ENCODE data around the gene NFIX.

NFIX gene

DNA sequence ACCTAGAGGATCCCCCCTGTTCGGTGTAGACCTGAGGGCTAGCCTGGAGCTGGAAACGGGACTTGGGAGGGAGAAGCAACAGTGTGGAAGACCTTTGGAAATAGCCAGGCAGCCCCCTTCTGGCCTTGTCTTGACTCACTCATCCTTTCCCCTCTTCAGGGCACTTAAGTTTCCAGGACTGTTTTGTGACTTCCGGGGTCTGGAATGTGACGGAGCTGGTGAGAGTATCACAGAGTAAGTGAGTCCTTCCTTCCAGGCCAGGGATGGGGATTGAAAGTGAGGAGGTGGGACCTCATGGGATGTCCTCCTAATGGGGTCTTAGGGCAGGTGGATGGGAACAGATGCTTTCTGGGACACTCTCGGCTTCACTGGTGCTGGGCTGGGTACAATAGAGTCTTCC lies 78.0 kb downstream of the NFIX start:
- H3K27me3 ChIP-seq (ENCODE audit: insufficient read depth, low read length) = peaks cover 38% of the 10 kb centered on the region
- no peak overlapping the region for H3K4me3 ChIP-seq (ENCODE audit: low read length)
- WGBS = 84% methylated on average over 5 of the region's 5 CpGs
- H3K36me3 ChIP-seq (ENCODE audit: insufficient read depth, low read length) = no peaks in the 10 kb centered on the region
- peaks cover 18% of the 10 kb centered on the region for H3K4me1 ChIP-seq (ENCODE audit: insufficient read depth, low read length)
- H3K9me3 ChIP-seq (ENCODE audit: insufficient read depth, low read depth, low read length) = no peaks in the 10 kb centered on the region
- no peak overlapping the region for H3K27ac ChIP-seq (ENCODE audit: low read depth, low read length)
- no peak overlapping the region for H3K9ac ChIP-seq (ENCODE audit: low read depth, low read length)

DNA sequence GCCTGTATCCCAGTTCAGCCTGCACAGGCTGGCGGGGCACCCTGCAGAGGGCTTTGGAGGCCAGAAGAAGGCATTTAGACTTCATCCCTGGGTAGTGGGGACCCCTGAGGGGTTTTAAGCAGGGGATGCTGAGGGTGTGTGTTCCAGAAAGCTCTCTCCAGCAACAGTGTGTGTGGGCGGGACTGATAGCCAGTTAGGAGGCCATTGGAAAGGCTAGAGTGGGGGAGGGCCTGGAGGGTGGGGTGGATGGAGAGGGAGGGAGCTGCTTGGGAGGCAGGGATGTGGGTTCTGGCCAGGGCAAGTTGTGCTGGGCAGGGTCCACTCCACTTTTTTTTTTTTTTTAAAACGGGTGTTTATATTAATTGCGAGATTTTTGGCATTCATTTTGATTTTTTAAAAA lies 79.1 kb downstream of the NFIX start:
- Histone ChIP-seq H3K36me3 (ENCODE audit: insufficient read depth, low read length) (no peaks in the 10 kb centered on the region), H3K27ac (ENCODE audit: low read depth, low read length) (no peak overlapping the region), H3K9ac (ENCODE audit: low read depth, low read length) (no peak overlapping the region), H3K4me1 (ENCODE audit: insufficient read depth, low read length) (peaks cover 27% of the 10 kb centered on the region), H3K9me3 (ENCODE audit: insufficient read depth, low read depth, low read length) (no peaks in the 10 kb centered on the region), H3K27me3 (ENCODE audit: insufficient read depth, low read length) (peaks cover 36% of the 10 kb centered on the region), H3K4me3 (ENCODE audit: low read length) (no peak overlapping the region)
- 93% methylated on average over 4 of the region's 4 CpGs for WGBS

DNA sequence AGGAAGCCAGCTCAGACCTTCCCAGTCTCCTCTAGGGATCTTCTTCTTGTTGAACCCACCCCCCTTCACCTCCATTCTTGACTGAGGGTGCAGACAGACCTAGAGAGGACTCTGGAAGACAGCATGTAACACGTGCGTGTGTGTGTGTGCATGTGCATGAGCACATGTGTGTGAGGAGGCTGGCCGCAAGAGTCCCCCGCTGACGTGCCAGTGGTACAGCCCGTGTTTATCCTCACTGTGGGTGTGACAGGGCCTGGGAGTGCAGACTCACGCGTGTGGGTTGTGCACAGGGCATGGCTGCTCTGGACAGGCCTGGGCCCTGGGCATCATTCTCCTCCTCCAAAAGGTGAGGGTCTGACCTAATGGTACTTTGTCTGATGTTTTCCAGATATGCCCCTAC lies 81.0 kb downstream of the NFIX start:
- no peak overlapping the region for H3K27ac ChIP-seq (ENCODE audit: low read depth, low read length)
- H3K9ac ChIP-seq (ENCODE audit: low read depth, low read length) = no peak overlapping the region
- 89% methylated on average over 8 of the region's 8 CpGs for WGBS
- peaks cover 25% of the 10 kb centered on the region for H3K27me3 ChIP-seq (ENCODE audit: insufficient read depth, low read length)
- no peaks in the 10 kb centered on the region for H3K9me3 ChIP-seq (ENCODE audit: insufficient read depth, low read depth, low read length)
- no peak overlapping the region for H3K4me3 ChIP-seq (ENCODE audit: low read length)
- H3K36me3 ChIP-seq (ENCODE audit: insufficient read depth, low read length) = no peaks in the 10 kb centered on the region
- peaks cover 28% of the 10 kb centered on the region for H3K4me1 ChIP-seq (ENCODE audit: insufficient read depth, low read length)

GRCh38 chr19:13076787-13077186 lies 81.5 kb downstream of the NFIX start:
- Histone ChIP-seq H3K27me3 (ENCODE audit: insufficient read depth, low read length) (peaks cover 24% of the 10 kb centered on the region), H3K36me3 (ENCODE audit: insufficient read depth, low read length) (no peaks in the 10 kb centered on the region), H3K9ac (ENCODE audit: low read depth, low read length) (no peak overlapping the region), H3K4me3 (ENCODE audit: low read length) (no peak overlapping the region), H3K4me1 (ENCODE audit: insufficient read depth, low read length) (peaks cover 28% of the 10 kb centered on the region), H3K9me3 (ENCODE audit: insufficient read depth, low read depth, low read length) (no peaks in the 10 kb centered on the region), H3K27ac (ENCODE audit: low read depth, low read length) (no peak overlapping the region)
- 63% methylated on average over 6 of the region's 6 CpGs for WGBS

DNA sequence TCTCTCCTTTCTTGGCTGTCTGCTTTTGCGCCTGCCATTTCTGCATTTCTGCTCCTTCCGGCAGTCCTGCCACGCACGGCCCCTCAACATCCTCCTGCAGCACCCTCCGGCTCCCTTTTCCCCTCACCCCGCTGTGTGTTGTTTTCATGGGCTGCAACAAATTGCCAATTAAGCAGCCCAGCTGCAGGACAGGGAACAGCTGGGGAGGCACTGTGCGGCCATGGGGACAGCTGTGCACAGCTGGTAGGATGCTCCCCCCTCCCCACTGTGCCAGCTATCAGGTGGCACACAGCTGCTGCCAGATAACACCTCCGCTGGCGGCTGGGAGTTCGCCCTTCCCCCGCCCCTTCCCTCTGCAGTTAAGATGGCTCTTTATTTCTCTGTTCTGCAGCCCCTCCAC lies 82.0 kb downstream of the NFIX start:
- H3K27ac ChIP-seq (ENCODE audit: low read depth, low read length) = no peak overlapping the region
- H3K4me1 ChIP-seq (ENCODE audit: insufficient read depth, low read length) = peaks cover 28% of the 10 kb centered on the region
- peaks cover 27% of the 10 kb centered on the region for H3K27me3 ChIP-seq (ENCODE audit: insufficient read depth, low read length)
- no peak overlapping the region for H3K9ac ChIP-seq (ENCODE audit: low read depth, low read length)
- WGBS = 59% methylated on average over 11 of the region's 11 CpGs
- H3K36me3 ChIP-seq (ENCODE audit: insufficient read depth, low read length) = no peaks in the 10 kb centered on the region
- no peaks in the 10 kb centered on the region for H3K9me3 ChIP-seq (ENCODE audit: insufficient read depth, low read depth, low read length)
- H3K4me3 ChIP-seq (ENCODE audit: low read length) = no peak overlapping the region

DNA sequence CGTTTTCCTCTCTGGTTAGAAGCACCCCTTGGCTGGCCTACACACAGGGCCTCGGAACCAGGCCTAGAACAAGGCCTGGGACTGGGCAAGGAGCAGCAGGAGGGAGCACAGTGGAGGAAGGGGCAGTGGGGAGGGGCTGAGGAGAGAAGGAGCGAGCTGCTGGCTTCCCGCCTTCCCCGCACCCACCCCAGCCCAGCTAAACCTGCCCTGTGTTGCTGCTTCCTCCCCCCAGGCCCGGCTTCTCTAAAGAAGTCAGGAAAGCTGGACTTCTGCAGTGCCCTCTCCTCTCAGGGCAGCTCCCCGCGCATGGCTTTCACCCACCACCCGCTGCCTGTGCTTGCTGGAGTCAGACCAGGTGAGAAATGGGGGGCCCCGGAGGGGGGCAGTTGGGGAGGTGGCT lies 83.1 kb downstream of the NFIX start:
- no peak overlapping the region for H3K27ac ChIP-seq (ENCODE audit: low read depth, low read length)
- H3K27me3 ChIP-seq (ENCODE audit: insufficient read depth, low read length) = peaks cover 29% of the 10 kb centered on the region
- H3K36me3 ChIP-seq (ENCODE audit: insufficient read depth, low read length) = no peaks in the 10 kb centered on the region
- no peak overlapping the region for H3K9ac ChIP-seq (ENCODE audit: low read depth, low read length)
- 65% methylated on average over 10 of the region's 10 CpGs for WGBS
- H3K4me1 ChIP-seq (ENCODE audit: insufficient read depth, low read length) = peaks cover 34% of the 10 kb centered on the region
- no peak overlapping the region for H3K4me3 ChIP-seq (ENCODE audit: low read length)
- H3K9me3 ChIP-seq (ENCODE audit: insufficient read depth, low read depth, low read length) = no peaks in the 10 kb centered on the region

DNA sequence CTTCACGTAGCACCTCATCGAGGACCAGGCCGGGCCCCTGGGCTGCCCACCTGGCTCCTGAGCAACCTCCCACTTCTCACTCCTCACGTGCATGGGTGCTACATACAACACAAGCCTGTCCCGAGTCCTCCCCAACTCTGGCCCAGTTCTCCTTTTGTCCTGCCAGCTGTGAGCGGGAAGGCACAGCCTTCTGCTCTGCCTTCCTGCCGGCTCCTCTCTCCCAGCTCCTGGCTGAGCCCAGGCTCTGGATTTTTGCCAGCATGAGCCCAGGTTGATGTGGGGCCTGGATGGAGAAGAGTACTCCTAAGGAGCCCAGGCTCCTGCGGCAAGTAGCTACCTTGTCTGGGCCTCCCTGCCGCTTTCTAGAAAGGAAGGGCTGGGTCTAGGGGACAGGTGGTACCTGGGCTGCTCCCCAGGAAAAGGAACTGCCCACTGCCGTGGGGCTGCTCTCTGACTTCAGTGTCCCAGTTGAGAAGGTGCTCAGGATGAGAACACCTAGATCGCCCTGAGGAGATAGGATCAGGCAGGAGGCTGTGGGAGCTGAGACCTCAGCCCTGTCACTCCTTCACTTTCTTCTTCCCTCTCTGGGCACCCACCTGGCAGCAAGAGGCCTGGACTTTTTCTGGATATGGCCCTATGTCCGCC lies 83.7 kb downstream of the NFIX start:
- no peak overlapping the region for H3K9ac ChIP-seq (ENCODE audit: low read depth, low read length)
- H3K27ac ChIP-seq (ENCODE audit: low read depth, low read length) = no peak overlapping the region

GRCh38 chr19:13079542-13079986 lies 84.3 kb downstream of the NFIX start:
- Histone ChIP-seq H3K4me3 (ENCODE audit: low read length) (no peak overlapping the region), H3K27ac (ENCODE audit: low read depth, low read length) (no peak overlapping the region), H3K9me3 (ENCODE audit: insufficient read depth, low read depth, low read length) (no peaks in the 10 kb centered on the region), H3K9ac (ENCODE audit: low read depth, low read length) (no peak overlapping the region), H3K4me1 (ENCODE audit: insufficient read depth, low read length) (peaks cover 35% of the 10 kb centered on the region), H3K36me3 (ENCODE audit: insufficient read depth, low read length) (no peaks in the 10 kb centered on the region), H3K27me3 (ENCODE audit: insufficient read depth, low read length) (peaks cover 35% of the 10 kb centered on the region)
- 75% methylated on average over 16 of the region's 16 CpGs for WGBS

More for the DNA sequence above, 83.7 kb downstream of the NFIX start:
- peaks cover 35% of the 10 kb centered on the region for H3K4me1 ChIP-seq (ENCODE audit: insufficient read depth, low read length)
- peaks cover 35% of the 10 kb centered on the region for H3K27me3 ChIP-seq (ENCODE audit: insufficient read depth, low read length)
- WGBS = 77% methylated on average over 12 of the region's 12 CpGs
- H3K4me3 ChIP-seq (ENCODE audit: low read length) = no peak overlapping the region
- no peaks in the 10 kb centered on the region for H3K36me3 ChIP-seq (ENCODE audit: insufficient read depth, low read length)
- H3K9me3 ChIP-seq (ENCODE audit: insufficient read depth, low read depth, low read length) = no peaks in the 10 kb centered on the region

- peaks cover 33% of the 10 kb centered on the region for H3K27me3 ChIP-seq (ENCODE audit: insufficient read depth, low read length)
- 28% methylated on average over 14 of the region's 14 CpGs for WGBS
- peaks cover 26% of the 10 kb centered on the region for H3K4me1 ChIP-seq (ENCODE audit: insufficient read depth, low read length)
- no peak overlapping the region for H3K9ac ChIP-seq (ENCODE audit: low read depth, low read length)
- H3K27ac ChIP-seq (ENCODE audit: low read depth, low read length) = no peak overlapping the region
- H3K9me3 ChIP-seq (ENCODE audit: insufficient read depth, low read depth, low read length) = no peaks in the 10 kb centered on the region
- H3K4me3 ChIP-seq (ENCODE audit: low read length) = no peak overlapping the region
- H3K36me3 ChIP-seq (ENCODE audit: insufficient read depth, low read length) = no peaks in the 10 kb centered on the region
Measured at GRCh38 chr19:13082192-13083007, 87.1 kb downstream of the NFIX start.

- no peaks in the 10 kb centered on the region for H3K9me3 ChIP-seq (ENCODE audit: insufficient read depth, low read depth, low read length)
- no peak overlapping the region for H3K9ac ChIP-seq (ENCODE audit: low read depth, low read length)
- no peak overlapping the region for H3K4me3 ChIP-seq (ENCODE audit: low read length)
- peaks cover 33% of the 10 kb centered on the region for H3K27me3 ChIP-seq (ENCODE audit: insufficient read depth, low read length)
- 65% methylated on average over 7 of the region's 7 CpGs for WGBS
- H3K4me1 ChIP-seq (ENCODE audit: insufficient read depth, low read length) = peaks cover 20% of the 10 kb centered on the region
- H3K36me3 ChIP-seq (ENCODE audit: insufficient read depth, low read length) = no peaks in the 10 kb centered on the region
- H3K27ac ChIP-seq (ENCODE audit: low read depth, low read length) = no peak overlapping the region
Measured at GRCh38 chr19:13083008-13083404, 87.7 kb downstream of the NFIX start.

- Histone ChIP-seq H3K4me3 (ENCODE audit: low read length) (no peak overlapping the region), H3K9me3 (ENCODE audit: insufficient read depth, low read depth, low read length) (no peaks in the 10 kb centered on the region), H3K4me1 (ENCODE audit: insufficient read depth, low read length) (peaks cover 14% of the 10 kb centered on the region; the same call in 1 of the 2 replicates), H3K27me3 (ENCODE audit: insufficient read depth, low read length) (peaks cover 33% of the 10 kb centered on the region), H3K27ac (ENCODE audit: low read depth, low read length) (no peak overlapping the region), H3K9ac (ENCODE audit: low read depth, low read length) (no peak overlapping the region), H3K36me3 (ENCODE audit: insufficient read depth, low read length) (no peaks in the 10 kb centered on the region)
- 80% methylated on average over 9 of the region's 9 CpGs for WGBS
Measured at GRCh38 chr19:13083627-13084026, 88.4 kb downstream of the NFIX start.

All from HUES64 (cell line).